BJ (cell line): Measurements from ENCODE around the gene TSPAN14. TPM values are rescaled to one million over a fixed set of nuclear protein-coding genes. Genes with fewer than 3 reads are reported as not detected.

Source experiments
- CTCF ChIA-PET: fragments of 350-600 bp; formaldehyde crosslinking; extraction: SDS; loops from one replicate; lab custom pipeline; 2021; ENCODE audit warnings: antibody characterized with exemption, inconsistent platforms; lab: Yijun Ruan, JAX
- POLR2A ChIA-PET: fragments of 300-600 bp; sonication (Branson Sonifier 250); formaldehyde crosslinking; extraction: SDS; loops from one replicate; lab custom pipeline; 2021; ENCODE audit warnings: antibody characterized with exemption; lab: Charles Lee
- DNase-seq: peaks from one replicate; pipeline ENCODE4 v3.0.0-alpha.2; 2011; ENCODE audit warnings: low read depth
- H3K27me3 ChIP-seq: 2 replicates; pipeline ENCODE4 v1.6.0; 2011; ENCODE audit warnings: low read length; ENCODE audit not compliant: control insufficient read depth, insufficient read depth
- H3K36me3 ChIP-seq: 2 replicates; pipeline ENCODE4 v1.5.1; 2011; ENCODE audit warnings: low read length; ENCODE audit not compliant: control insufficient read depth, insufficient read depth
- H3K4me3 ChIP-seq: 2 replicates; pipeline ENCODE4 v1.5.1; 2011; ENCODE audit warnings: low read depth, mild to moderate bottlenecking, control low read depth, low read length
- polyA plus RNA-seq: library from polyadenylated mRNA; depleted of rRNA; stranded (reverse); fragments of >200 nt; gene quantifications from 2 replicates; pipeline ENCODE4 v1.2.3, GENCODE V29; 2011
- TF ChIP-seq, protein P1 (sequence below): IDR thresholded peaks from 2 replicates; pipeline ENCODE4 v1.5.1; 2011; ENCODE audit warnings: low read depth, mild to moderate bottlenecking, control low read depth, inconsistent platforms, low read length, moderate library complexity; ENCODE audit not compliant: insufficient read depth

Gene TSPAN14
- polyA plus RNA-seq, 1 experiment = 33.3 TPM

GRCh38 chr10:80465451-80465835 is 11.3 kb downstream of the TSPAN14 start:
- TF ChIP-seq, protein P1, sequence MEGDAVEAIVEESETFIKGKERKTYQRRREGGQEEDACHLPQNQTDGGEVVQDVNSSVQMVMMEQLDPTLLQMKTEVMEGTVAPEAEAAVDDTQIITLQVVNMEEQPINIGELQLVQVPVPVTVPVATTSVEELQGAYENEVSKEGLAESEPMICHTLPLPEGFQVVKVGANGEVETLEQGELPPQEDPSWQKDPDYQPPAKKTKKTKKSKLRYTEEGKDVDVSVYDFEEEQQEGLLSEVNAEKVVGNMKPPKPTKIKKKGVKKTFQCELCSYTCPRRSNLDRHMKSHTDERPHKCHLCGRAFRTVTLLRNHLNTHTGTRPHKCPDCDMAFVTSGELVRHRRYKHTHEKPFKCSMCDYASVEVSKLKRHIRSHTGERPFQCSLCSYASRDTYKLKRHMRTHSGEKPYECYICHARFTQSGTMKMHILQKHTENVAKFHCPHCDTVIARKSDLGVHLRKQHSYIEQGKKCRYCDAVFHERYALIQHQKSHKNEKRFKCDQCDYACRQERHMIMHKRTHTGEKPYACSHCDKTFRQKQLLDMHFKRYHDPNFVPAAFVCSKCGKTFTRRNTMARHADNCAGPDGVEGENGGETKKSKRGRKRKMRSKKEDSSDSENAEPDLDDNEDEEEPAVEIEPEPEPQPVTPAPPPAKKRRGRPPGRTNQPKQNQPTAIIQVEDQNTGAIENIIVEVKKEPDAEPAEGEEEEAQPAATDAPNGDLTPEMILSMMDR = no peak
- ChIA-PET POLR2A (no interaction called here), CTCF (interaction anchor here (0.8 to 28.2 kb wide), 5 partner anchors 9 to 40 kb away, joined by 3 to 661 read pairs (median 5); no protein-coding TSS in a partner anchor)
- Histone ChIP-seq H3K4me3 (no peak overlapping the region), H3K27me3 (no peaks in the 10 kb centered on the region), H3K36me3 (no peaks in the 10 kb centered on the region)
- no peak for DNase-seq

- Histone ChIP-seq H3K27me3 (no peaks in the 10 kb centered on the region), H3K4me3 (no peak overlapping the region), H3K36me3 (peaks cover 2% of the 10 kb centered on the region; the same call in 1 of the 2 replicates)
- ChIA-PET POLR2A (no interaction called here), CTCF (interaction anchor here (0.9 to 4.1 kb wide), 3 partner anchors 21 to 39 kb away, joined by 4 to 25 read pairs (median 6); no protein-coding TSS in a partner anchor)
- TF ChIP-seq, protein P1 = no peak
- DNase-seq = no peak
These were observed 11.9 kb downstream of the TSPAN14 start for GRCh38 chr10:80465839-80466590.

GRCh38 chr10:80466724-80467326 is 12.7 kb downstream of the TSPAN14 start:
- H3K36me3 ChIP-seq = peaks cover 2% of the 10 kb centered on the region; the same call in 1 of the 2 replicates
- H3K4me3 ChIP-seq = no peak overlapping the region
- TF ChIP-seq, protein P1 = no peak
- CTCF ChIA-PET = interaction anchor here (0.7 to 4.1 kb wide), 4 partner anchors 22 to 38 kb away, joined by 3 to 25 read pairs (median 5); no protein-coding TSS in a partner anchor
- POLR2A ChIA-PET = no interaction called here
- no peaks in the 10 kb centered on the region for H3K27me3 ChIP-seq
- DNase-seq = no peak

DNA sequence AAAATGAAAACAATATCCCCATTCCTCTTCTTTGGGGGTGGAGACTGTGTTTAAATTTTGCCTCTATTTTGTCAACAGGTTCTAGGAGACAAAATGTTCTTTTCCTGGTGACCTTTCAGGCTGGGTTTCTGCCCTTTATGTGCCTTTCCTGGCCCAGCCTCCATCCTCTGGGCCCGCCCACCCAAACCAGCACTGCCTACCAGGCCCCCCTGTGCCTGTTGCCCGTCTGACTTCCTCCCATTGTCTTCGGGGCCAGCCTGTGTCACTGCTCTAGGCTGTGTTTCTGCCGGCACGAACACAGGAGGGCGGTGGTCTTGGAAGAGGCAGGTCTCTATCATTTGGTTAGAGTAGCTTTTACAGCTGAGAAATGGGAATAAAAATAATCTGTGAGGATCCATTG is 13.9 kb downstream of the TSPAN14 start:
- POLR2A ChIA-PET = no interaction called here
- CTCF ChIA-PET = interaction anchor here (0.7 to 4.1 kb wide), 4 partner anchors 30 to 37 kb away, joined by 3 to 25 read pairs (median 3); no protein-coding TSS in a partner anchor
- peaks cover 2% of the 10 kb centered on the region; the same call in 1 of the 2 replicates for H3K36me3 ChIP-seq
- DNase-seq = no peak
- TF ChIP-seq, protein P1 = no peak
- no peak overlapping the region for H3K4me3 ChIP-seq
- H3K27me3 ChIP-seq = no peaks in the 10 kb centered on the region
